HG03039 (cell line): ENCODE data around the gene PLTP.
"Not testable (repeated sequence)": the region's sequence is repeated elsewhere in the genome, so short reads cannot be mapped to it uniquely, and the experiment has no call there.

Experiments
- ATAC-seq: cut with Tn5 transposase; IDR thresholded peaks from one replicate; pipeline ENCODE4 v1.9.1; 2021; ENCODE audit warnings: mild to moderate bottlenecking, moderate library complexity; ENCODE audit not compliant: unreplicated experiment

The PLTP gene

DNA sequence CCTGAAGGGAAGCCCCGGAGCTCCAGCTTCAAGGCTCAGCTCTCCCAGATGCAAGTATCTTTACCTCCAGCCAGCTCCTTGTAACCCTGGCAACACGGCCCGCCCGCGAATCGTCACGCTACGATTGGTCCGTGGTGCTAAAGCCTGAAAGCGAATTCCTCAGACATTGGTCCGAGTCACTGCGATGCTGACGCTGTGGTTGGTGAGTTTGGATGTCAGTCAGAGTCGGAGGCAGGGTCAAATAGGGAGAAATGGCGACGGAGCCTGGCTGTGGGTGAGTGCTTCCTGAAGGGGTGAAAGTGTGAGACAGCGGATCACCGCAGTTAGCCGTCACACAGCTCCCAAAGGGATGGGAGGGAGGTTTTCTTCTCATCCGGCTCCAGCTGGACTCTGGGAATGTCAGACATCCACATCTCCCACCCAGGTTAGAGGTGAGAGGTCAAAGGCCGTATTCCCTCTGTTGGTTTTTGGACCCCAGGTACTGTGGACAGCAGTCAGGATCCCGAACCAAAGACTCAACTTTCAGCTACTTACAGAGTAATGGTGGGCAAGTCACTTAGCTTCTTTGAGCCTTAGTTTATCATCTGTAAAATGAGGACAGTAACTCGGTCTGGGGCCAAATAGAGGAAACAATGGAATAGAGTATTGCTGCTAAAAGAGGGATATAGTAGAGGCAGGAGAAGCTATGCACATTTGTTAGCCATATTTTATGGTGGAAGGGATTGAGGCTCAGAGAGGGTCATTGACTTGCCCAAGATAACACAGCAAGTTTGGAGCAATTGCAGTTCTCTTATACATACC, 30.8 kb downstream of the PLTP start, which contains the start of gene ZSWIM1:
Gene ZSWIM1 (plus strand): TSS at position 240 of the 801 bp plus-strand sequence. CDS start 1,366 bp downstream, outside the sequence.
- peak; percentile 96 for ATAC-seq

DNA sequence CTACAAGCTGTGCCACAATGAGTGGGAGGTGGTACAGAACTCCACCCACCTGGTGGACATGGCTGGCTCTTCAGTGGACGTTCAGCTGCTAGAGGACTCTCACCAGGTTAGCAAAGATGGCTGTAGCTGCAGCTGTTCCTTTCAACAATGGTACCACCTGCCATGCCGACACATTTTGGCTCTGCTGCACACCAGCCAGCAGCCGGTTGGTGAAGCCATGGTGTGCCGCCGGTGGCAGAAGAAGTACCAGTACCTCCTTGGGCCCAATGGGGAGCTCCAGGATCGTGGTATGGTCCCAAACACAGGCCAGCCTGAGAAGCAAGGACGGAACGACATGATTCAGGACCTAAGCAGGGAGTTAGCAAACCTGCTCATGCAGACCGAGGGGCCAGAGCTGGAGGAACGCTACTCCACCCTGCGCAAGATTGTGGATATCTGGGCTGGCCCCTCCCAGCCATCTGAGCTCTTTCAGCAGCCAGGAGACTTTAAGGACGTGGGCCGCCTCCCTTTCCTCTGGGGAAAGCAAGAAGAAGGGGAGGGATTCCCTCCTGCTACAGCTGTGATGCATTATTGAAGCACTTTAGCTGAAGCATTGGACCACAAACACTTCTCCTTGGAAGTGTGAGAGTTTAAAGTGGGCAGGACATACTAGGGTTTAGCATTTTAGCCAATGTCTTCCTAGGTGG, 33.7 kb downstream of the PLTP start:
- ATAC-seq: no peak

DNA sequence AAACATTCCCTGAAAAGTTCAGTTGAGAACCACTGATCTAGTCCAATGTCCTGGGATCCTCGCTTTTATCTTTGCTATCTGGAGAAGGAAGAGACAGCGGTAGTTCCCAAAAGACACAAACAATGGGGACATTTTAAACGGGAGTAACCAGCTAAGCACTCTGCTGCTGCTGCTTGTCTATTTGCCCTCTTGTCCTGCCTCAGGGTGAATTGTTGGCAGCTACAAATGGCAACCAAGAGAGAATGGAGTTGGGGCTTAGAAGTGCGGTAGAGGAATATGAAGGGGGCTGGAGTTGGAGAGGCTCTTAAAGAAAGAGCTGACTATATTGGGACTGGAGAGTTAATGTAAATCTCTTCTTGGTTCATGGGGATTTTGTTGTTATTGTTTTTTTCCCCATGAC, 37.4 kb downstream of the PLTP start:
- ATAC-seq: no peak

DNA sequence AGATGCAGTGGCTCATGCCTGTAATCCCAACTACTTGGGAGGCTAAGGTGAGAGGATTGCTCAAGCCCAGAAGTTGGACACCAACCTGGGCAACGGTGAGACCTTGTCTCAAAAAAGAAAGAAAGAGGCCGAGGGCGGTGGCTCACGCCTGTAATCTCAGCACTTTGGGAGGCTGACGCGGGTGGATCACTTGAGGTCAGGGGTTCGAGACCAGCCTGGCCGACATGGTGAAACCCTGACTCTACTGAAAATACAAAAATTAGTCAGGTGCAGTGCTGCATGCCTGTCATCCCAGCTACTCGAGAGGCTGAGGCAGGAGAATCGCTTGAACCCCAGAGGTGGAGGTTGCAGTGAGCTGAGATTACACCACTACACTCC, 37.9 kb downstream of the PLTP start:
- ATAC-seq: not testable (repeated sequence)

DNA sequence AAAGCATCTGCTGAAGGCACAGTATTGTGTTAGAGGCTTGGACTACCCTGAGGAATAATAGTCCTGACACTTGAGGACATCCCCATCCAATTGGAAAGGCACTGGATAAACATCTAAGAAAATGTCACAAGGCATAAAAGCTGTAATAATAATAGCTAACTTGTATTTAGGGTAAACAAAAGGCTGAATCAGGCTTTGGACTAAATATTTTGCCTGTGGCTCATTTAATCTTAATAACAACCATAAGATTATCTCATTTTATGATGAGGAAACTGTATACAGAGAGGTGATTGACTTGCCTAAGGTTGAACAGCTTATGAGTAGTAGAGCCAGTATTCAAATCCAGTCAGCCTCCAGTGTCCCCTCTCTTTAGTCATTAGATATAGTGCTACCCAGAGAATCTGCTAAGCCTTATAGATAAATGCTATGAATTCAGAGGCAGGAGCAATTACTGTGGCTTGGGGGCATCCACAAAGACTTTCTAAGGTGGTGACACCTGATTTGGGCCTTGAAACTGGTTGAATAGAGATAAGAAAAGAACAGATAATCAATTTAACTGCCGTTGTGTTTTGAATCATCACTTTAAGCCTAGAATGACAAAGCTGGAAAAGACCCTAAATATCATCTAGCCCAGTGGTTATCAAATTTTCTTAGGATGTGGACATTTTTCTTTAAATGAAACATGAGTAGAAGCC, 38.4 kb downstream of the PLTP start:
- ATAC-seq: no peak

DNA sequence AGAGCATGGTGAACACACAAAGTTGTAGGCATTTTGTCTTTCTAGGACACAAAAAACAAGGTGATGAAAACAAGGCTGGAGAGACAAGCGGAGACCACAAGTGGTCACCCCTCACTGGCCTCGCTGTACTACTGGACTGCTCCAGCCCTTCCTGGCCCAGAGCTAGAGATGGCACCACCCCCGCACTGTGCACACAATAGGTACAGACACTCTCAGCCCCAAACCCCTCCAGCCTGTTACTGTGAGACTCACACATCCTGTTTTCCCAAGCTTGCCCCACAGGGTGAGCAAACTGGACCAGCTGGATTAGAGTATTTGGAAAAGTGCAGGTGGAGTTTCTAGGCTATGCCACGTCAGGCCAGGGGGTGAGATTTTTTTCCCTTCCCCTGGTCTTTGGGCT, 39.3 kb downstream of the PLTP start:
- ATAC-seq: no peak

DNA sequence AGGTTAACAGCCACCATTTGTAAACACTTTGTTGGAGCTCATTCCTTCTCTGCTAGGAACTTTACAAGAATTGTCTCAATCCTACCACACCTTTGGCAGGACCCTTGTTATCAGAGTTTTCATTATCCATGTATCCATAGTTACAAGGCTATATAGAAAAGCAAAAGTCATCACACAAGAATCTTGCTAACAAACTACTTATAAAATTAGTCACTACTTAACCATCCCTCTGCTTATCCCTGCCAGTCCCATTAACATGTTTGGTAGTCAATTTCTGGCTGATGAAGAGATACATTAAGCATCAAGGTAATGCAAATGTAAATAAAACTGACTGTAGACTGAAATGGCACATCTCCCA, 44.2 kb downstream of the PLTP start:
- no peak for ATAC-seq

DNA sequence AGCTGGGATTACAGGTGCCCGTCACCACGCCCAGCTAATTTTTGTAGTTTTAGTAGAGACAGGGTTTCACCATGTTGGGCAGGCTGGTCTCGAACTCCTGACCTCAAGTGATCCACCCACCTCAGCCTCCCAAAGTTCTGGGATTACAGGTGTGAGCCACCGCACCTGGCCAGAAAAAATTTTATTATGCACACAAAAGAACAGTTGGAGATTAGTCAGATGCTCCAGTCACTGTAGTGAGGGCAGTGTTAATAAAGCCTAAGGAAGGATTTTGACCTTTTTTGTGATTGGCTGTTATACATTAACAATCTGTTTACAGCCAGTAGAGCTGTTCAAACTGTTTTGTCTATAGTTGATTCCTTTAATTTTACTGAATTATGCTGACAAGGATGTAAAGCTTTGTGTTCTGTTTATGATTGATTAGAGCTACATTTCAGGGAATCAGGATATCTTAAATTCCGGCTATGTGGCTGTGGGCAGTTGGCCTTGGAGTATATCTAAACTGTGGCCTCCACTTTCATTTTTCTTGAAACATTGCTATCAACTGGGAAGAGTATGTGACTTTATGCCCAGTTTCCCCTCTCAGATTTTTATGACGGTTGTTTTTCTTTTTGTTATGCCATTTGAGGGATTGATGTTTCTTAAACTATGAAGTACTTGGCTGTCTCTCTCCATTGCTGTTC, 44.7 kb downstream of the PLTP start:
- ATAC-seq: no peak

DNA sequence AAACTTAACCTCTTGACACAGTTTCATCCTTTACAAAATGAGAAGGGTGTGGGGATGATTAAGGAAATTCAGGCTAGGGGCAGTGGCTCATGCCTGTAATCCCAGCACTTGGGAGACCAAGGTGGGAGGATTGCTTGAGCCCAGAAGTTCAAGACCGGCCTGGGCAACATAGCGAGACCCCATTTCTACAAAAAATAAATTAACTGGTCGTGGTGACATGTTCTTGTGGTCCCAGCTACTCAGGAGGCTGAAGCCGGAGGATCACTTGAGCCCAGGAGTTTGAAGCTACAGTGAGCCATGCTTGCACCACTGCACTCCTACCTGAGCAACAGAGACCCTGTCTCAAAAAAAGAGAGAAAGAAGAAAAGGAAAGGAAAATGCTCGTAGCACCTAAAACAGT, 45.5 kb downstream of the PLTP start:
- ATAC-seq: no peak

DNA sequence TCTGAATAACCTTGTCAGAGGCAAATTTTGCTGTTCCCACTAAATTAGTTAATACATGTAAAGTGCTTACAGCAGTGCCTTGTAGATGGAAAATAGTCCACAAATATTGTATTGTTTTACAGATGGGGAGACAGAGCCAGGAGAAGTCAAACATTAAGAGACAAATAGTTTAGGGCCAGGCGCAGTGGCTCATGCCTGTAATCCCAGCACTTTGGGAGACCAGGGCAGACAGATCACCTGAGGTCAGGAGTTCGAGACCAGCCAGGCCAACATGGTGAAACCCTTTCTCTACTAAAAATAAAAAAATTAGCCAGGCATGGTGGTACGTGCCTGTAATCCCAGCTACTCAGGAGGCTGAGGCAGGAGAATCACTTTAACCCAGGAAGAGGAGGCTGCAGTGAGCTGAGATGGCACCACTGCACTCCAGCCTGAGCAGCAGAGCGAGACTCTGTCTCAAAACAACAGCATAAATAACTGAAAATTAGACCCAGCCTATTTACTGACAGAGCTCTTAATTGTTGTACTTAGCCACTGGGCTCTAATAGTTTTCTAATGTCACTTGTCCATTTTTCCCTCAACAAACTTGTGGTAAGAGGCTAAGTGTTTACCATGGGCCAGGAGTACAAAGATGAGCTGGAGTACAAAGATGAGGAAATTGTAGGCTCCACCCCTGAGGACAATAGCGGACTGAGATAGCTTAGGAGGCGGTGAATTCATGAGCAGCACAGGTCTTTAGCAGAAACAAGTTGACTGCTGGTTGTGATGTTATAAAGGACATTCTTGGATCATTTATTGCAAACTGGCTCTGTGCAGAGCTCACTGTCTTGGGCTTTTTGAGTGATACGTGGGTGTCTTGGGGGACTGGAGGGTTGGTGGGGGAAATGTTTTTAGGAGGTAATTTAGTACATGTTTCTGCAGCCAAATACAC, 48.1 kb downstream of the PLTP start:
- no peak for ATAC-seq

DNA sequence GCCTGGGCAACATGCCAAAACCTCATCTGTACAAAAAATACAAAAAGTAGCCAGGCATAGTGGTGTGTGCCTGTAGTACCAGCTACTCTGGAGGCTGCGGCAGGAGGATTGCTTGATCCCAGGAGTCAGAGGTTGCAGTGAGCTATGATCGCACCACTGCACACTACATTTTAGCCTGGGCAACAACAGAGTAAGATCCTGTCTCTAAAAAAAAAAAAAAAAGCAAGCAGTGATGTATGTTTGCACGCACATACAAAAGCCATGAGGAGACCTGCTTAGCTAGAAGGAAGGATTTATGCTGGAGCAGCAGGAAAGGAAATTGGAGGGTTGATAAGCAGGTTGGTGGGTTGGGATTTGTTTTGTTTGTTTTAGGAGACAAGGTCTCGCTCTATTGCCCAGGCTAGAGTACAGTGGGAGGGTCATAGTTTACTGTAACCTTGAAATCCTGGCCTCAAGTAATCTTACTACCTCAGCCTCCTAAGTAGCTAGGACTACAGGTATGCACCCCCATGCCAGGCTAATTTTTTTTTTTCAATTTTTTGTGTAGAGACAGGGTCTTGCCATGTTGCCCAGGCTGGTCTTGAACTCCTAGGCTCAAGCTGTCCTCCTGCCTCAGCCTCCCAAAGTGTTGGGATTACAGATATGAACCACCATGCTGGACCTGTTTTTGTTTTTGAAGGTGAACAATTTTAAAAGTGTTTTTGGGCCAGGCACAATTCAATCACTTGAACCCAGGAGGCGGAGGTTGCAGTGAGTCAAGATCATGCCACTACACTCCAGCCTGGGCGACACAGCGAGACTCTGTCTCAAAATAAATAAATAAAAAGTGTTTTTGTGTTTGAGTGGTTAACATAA, 50.5 kb downstream of the PLTP start:
- ATAC-seq: no peak

DNA sequence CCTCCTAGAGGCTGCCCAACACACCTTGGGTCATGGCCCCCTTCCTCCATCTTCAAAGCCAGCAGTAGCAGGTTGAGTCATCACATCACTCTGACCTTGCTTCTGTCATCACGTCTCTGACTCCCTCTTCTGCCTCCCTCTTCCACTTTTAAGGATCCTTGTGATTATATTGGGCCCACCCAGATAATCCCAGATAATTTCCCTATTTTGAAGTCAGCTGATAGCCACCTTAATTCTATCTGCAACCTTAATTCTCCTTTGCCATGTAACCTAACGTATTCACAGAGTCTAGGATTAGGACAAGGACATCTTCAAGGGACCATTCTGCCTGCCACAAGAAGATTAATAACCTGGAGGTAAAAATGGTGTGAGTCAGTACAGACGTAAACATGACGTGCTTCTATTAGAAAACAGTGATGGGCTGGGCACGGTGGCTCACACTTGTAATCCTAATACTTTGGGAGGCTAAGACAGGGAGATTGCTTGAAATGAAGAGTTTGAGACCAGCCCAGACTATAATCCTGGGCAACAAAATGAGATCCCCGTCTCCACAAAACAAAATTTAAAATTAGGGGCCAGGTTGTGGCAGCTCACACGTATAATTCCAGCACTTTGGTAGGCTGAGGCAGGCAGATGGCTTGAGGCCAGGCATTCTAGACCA, 51.3 kb downstream of the PLTP start:
- no peak for ATAC-seq

DNA sequence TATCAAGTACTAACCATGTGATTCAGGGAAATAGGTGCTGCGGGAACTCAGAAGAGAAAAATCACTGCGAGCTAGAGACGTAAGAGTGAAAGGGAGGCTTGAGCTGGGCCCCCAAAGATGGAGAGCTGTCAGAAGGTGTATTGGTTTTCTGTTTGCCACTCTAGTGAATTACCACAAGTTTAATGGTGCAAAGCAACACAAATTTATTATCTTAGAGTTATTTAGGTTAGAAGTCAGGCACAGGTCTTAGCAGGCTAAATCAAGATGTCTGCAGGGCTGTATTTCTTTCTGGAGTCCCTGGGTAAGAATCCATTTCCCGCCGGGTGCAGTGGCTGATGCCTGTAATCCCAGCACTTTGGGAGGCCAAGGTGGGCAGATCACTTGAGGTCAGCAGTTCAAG, 52.0 kb downstream of the PLTP start:
- ATAC-seq: no peak

DNA sequence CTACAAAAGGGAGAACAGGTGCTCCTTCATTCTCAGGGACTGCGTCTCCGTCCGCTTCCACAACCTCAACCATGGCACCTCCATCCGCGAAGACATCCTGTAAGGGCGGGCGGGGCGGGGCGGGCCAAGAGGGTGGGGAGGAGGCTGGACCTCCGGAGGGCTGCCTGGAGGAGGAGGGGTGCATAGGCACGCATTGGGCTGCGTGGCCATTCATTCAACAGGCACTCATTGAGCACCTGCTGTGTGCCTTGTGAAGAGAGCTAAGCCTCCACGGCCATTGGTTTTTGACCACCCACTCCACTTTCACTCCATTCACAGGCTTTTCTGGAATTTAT, 54.1 kb downstream of the PLTP start:
- peak; percentile 14 for ATAC-seq

DNA sequence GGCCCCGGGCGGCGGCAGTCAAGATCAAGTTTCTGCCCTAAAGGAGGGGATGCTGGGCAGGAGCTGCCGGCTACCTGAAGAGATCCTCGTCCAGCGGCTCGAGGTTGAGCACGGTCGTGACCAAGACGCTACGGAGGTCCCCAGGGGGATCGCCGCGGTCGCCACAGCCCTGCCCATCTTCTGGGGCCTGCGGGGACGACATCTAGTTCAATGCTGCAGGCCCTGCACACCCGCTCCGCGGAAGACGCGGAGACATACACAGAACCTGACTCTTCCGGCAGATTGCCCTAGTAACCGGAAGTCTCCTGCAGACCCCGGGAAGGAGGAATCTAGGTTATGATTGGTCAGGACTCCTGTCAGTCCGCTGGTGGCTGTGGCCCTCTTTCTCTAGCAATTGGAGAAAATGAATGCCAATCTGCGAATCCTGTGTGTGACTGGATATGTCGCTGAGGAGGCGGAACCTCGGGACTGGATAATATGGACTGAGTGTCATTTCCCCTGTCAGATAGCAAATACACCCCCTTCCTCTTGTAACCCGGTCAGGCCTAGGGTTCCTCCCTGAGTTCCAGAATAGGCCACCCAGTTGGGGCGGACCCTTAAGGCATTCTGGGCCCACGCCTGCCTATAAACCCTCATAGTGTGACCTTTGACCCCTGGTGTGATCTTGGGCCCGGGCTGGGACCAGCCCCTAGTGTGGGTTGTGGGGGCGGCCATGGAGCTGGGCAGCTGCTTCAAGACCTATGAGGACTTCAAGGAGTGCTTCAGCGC, 54.7 kb downstream of the PLTP start, which contains the start of the genes ACOT8 and ZSWIM3:
Gene ACOT8 (minus strand): TSS at position 279 of the 768 bp plus-strand sequence. CDS start 77 bp downstream, at position 202.
Gene ZSWIM3 (plus strand): TSS at position 501 of the 768 bp plus-strand sequence. CDS start 212 bp downstream, at position 713.
- peak; percentile 95 for ATAC-seq

DNA sequence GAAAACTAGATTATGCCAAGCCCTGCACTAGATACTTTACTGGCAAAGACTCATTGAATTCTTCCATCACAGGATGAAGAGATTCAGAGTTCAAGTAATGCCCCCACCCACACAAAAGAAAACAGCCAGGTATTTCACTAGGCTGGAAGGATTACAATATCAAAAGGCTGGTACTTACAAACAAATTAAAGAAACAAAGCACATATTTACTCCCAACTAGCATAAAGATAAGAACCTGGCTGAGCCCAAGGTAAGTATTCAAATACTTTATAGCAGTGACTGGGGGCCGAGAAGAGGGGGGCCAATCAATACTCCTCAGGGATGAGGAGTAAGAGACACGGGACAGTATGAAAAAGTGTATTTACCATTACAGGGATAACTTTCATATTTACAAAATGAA, 58.5 kb downstream of the PLTP start:
- ATAC-seq: no peak

DNA sequence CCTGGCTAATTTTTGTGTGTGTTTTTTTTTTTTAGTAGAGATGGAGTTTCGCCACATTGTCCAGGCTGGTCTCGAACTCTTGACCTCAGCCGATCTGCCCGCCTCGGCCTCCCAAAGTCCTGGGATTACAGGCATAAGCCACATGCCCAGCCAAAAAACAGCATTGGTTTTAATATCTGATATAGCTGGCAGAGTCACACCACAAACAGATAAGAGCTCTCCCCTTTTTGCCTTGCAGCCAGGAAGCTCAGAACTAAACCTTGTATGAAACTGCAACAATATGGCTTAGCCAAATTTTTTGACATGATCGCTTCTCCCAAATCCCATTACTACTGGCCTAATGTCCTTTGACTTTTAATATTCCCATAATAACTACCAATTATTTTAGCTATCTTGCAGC, 59.6 kb downstream of the PLTP start:
- no peak for ATAC-seq

DNA sequence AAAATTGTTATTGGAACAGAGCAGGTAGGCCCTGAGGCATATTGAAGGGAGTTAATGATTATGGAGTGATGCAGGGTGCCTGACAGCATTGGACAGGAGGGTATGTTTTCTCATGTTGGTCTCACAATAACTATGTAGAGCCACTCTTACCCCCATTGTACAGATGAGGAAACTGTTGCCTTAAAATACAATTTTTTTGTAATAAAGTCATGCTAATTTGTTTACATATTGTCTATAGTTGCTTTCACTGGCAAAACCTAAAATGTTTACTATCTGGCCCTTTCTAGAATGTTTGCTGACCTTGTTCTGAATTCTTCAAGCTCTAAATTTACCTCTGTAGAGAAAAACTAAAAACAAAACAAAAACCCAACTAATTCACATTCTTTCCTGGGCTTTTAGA, 60.5 kb downstream of the PLTP start:
- no peak for ATAC-seq
